ENCODE results near the gene KREMEN2.

KREMEN2 gene

DNA sequence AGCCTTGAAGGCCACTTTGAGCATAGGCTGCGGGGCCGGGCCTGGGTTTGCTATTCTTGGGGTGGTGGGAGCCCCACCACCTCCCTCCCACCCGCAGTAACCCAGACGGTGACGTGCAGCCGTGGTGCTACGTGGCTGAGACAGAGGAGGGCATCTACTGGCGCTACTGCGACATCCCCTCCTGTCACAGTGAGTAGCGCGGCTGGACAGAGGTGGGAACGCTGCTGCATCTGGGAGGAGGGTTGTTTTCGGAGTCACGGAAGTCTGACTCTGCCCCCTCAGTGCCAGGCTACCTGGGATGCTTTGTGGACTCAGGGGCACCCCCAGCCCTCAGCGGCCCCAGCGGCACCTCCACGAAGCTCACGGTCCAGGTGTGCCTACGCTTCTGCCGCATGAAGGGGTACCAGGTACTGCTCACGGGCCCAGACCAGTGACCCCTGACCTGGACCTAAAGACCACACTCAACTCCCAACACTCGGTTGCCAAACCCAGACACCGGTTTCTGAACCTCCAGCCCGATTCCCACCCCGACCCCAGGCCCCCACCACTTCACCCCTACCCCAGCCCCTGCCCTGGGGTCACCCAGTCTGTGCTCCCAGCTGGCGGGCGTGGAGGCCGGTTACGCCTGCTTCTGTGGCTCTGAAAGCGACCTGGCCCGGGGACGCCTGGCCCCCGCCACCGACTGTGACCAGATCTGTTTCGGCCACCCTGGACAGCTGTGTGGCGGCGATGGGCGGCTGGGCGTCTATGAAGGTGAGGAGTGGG is 2.1 kb downstream of the KREMEN2 start:
- DNase-seq: no peak

- DNase-seq: no peak
Measured at GRCh38 chr16:2966808-2967191, 2.7 kb downstream of the KREMEN2 start.

DNA sequence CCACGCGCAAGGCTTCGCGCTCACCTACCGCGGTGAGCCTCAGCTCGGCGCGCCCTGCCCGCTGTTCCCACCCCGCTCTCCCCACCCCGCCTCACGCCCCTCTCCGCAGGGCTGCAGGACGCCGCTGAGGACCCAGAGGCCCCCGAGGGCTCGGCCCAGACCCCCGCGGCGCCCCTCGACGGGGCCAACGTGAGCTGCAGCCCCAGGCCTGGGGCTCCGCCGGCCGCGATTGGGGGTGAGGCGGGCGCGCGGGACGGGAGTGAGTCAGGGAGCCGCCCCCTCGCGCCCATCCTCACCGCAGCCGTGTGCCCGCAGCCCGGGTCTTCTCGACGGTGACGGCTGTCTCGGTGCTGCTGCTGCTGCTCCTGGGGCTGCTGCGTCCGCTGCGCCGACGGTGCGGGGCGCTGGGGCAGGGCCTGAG is 3.1 kb downstream of the KREMEN2 start:
- DNase-seq: no peak

DNA sequence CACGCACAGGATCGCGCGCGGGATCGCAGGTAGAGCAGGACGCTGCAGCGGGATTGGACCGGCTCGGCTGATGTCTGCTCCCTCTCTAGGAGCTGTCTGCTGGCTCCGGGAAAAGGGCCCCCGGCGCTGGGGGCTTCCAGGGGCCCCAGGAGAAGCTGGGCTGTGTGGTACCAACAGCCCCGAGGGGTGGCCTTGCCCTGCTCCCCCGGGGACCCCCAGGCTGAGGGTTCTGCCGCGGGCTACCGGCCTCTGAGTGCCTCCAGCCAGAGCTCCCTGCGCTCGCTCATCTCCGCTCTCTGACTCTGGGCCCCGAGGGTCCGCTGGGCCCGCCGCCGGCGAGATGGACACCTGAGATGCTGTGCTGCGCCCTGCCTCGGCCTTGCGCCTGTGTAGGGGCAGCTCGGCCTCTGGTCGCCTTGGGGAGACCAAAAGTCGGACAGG is 3.7 kb downstream of the KREMEN2 start:
- no peak for DNase-seq

DNA sequence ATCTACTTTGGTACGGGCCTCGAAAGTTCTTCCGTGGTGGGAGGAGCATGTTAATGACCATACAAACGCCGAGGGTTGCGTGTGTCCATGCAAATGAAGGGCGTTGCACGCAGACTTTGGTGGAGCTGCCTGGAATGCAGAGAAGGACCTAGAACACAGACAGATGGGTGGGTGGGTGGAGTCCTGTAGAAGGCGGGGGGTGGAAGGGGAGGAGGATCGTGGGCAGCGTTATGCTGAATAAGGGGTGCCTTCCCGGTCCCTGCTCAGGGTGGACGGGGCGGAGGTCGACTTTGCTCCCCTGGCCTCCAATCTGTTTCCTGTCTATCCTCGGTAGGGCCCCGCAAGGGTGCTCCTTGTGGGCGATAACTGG is 4.3 kb downstream of the KREMEN2 start:
- DNase-seq: no peak

GRCh38 chr16:2968738-2969544 is 4.9 kb downstream of the KREMEN2 start, which contains the start of gene PAQR4:
PAQR4 (plus strand) TSS chr16:2969348; CDS start chr16:2969675, 327 bp downstream.
- DNase-seq: peak; percentile 81 to 88

DNA sequence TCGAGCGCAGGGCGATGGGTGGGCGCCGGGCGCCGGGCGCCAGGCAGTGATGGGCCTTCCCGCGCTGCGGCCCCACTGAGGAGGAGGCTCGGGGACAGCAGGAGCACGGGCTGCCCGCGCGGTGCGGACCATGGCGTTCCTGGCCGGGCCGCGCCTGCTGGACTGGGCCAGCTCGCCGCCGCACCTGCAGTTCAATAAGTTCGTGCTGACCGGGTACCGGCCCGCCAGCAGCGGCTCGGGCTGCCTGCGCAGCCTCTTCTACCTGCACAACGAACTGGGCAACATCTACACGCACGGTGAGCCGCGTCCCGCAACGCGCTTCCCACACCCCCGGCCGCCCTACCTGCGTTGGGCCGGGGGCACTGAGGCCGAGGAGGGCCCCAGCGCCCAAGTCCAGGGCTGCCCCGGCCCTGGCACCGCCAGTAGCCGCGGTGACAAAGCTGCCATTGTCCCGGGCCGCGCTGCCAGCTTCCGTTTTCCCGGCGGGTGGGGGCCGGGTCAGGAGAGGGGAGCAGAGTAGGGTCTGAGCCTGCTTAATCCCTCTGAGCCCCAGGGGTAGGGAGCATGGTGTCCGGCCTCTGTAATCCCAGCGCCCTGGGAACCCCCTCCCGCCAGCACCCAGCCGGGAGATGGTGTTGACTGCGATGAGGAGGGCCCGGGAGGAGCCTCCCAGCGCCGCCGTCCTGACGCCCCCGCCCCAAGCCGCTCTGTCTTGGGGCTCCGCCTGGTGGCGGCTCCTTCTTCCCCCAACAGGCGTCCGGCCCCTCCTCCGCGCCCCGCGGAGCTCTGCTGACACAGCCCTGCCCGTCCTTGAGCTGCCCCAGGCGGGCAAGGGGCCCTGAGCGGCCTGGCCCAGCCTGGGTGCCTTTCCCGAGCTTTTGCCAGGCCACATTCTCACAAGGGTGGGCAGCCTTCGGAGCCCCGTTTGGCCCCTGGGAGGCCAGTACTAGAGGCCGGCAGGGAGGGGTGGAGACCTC is 5.8 kb downstream of the KREMEN2 start:
- peak; percentile 27 to 67 for DNase-seq

GRCh38 chr16:2970563-2970962 is 6.5 kb downstream of the KREMEN2 start:
- DNase-seq: no peak

DNA sequence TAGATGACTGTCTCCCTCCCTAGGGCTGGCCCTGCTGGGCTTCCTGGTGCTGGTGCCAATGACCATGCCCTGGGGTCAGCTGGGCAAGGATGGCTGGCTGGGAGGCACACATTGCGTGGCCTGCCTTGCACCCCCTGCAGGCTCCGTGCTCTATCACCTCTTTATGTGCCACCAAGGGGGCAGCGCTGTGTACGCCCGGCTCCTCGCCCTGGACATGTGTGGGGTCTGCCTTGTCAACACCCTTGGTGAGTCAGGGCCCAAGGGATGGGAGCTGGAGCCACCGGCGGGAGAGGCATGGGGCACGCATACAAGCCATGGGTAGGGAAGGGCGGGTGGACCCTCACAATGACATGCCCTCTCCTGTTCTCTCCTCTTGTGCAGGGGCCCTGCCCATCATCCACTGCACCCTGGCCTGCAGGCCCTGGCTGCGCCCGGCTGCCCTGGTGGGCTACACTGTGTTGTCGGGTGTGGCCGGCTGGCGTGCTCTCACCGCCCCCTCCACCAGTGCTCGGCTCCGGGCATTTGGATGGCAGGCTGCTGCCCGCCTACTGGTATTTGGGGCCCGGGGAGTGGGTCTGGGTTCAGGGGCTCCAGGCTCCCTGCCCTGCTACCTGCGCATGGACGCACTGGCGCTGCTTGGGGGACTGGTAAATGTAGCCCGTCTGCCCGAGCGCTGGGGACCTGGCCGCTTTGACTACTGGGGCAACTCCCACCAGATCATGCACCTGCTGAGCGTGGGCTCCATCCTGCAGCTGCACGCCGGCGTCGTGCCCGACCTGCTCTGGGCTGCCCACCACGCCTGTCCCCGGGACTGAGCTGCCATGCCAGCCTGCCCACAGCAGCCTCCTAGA is 7.3 kb downstream of the KREMEN2 start:
- DNase-seq: no peak

GRCh38 chr16:2971985-2972784 is 8.1 kb downstream of the KREMEN2 start:
- peak in 1 of 2 donors; percentile 20 for DNase-seq

- peak; percentile 18 to 20 for DNase-seq
Measured at GRCh38 chr16:2973093-2973492, 9.0 kb downstream of the KREMEN2 start.

DNA sequence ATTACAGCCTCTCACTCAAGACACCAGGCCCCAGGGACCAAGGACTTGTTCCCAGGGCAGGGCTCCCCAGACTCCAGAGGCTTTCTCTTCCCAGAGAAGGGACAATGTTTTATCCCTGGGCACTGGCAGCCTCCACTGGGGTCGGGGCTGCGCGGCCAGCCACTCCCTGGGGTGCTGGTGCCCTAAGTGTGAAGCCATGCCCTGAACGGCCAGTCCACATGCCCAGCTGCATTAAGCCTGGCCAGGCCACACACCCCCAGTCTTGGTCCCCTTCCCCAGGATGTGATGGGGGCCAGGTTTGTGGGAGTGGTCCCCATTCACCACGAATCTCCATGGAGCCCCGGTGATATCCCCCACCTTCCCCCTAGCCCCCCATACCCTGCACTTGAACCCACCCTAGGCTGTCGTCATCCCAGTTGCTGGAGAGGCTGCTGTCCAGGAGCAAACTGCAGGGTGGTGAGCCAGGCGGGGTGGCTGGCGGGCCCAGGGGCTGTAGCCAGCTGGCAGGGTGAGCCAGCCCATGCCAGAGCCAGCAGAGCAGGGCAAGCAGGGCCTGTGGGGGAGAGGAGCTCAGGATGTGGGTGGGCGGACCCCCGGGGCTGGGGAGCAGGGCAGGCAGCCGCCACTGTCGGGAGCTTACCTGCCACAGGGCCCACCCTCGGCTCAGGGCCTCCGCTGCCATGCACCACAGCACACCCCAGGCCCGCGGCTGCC is 9.7 kb downstream of the KREMEN2 start:
- peak in 1 of 2 donors; percentile 18 for DNase-seq

DNA sequence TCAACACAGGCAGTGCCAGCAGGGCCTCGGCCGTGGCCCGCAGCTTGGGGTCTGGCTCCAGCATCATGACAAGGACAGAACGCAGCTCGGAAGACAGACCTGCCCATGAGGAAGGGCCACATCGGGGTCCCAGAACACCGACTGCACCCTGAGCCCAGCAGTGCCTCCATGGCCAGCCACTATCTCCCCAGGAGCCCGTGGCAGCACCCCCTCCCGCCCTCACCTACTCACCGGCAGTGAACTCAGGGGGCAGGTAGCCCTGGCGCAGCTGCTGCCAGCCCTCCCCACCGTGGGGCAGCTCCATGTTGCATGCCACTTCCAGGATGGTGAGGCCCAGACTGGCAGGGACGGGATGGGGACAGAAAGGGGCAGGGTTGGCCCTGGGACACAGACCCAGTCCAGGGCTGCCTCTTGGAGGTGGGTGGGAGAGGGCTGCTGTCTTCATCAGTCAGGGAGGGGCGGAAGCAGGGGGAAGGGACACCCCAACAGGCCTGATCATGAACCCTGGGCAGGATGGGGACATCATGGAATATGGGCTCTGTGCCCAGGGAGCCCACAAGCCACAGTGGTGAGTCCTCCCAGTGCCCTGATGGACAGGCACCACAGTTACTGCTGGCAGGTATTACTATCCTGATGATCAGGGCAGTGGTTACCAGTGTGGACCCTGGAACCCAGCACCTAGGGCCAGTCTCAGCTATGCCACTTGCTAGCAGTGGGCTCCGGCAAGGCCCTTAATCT is 10.4 kb downstream of the KREMEN2 start:
- no peak for DNase-seq

GRCh38 chr16:2975161-2975795 is 11.2 kb downstream of the KREMEN2 start:
- no peak for DNase-seq

- peak in 1 of 2 donors; percentile 24 for DNase-seq
Measured at GRCh38 chr16:2976201-2976600, 12.1 kb downstream of the KREMEN2 start.

DNA sequence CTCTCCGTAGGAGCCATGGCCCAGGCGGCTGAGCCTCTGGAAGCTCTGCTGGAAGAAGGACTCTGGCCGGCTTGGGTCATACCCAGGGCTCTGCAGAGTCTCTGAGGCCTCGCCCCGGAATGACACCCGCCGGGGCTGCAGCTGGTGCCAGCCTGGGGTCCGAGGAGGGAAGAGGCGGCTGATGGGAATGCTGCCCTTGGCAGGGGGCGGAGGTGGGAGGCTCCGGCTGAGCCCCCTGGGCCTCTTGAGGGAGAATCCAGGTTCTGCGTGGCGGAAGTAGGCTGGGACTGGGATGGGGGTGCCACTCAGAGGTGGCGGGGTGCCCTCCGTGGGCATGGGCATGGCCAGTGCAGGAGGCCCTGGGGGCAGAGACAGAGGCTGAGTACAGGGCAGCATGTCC is 12.6 kb downstream of the KREMEN2 start:
- DNase-seq: no peak

DNA sequence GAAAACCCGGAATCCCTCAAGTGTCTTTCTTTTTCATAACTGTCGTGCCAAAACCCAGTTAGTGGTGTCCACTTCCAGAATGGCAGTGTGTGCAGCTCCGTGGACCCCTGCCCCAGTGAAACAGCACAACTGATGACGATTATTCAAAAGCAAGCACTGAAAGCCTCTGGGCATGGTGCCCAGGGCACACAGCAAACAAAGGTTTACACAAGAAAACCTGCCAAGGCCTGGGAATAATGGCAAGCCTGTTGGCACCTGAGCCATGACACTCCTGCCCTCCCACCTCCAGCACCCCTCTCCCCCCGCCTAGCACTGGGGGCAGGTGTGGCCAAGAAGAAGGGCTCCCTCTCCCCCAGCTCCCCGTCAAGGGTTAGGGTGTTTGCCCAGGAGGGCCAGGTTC is 13.4 kb downstream of the KREMEN2 start:
- peak in 1 of 2 donors; percentile 14 for DNase-seq

DNA sequence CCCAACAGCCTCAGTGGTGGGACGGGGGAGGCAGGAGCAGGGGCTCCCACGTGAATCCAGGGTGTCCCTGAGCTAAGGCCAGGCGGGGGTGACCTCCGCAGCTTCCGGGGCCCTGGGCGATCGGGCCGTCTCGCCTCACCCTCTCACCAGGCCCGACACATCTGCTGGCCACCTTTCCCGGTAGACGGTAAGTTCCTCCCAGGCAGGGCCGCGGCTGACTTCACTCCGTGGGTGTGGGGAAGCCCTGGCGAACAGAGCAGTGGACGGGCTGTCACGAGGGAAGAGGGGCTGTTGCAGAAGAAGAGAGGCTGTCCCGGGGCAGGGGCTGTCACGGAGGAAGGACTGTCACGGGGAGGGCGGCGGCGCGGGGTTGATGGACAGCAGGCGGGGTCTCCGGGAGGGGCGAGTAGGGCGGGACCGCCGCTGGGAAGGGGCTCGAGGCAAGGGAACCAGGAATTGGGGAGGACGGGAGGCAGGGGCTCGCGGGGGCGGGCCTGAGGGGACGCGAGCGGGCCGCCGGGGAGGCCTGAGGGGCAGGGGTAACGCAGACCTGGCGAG is 15.7 kb downstream of the KREMEN2 start:
- no peak for DNase-seq
